Stimulated activated CD4-positive, alpha-beta T cell treated with anti-CD3 and anti-CD28 coated beads, Interleukin-12 subunit alpha, Interleukin-12 subunit beta, amount 100 ng/mL, for 4 hours (primary cell): Measurements from ENCODE around the gene DACT2.
"Not testable (repeated sequence)": the region's sequence is repeated elsewhere in the genome, so short reads cannot be mapped to it uniquely, and the experiment has no call there.

Experiments used
- DNase-seq: peaks from one replicate; pipeline ENCODE4 v3.0.0-alpha.2; 2020

Gene DACT2, protein sequence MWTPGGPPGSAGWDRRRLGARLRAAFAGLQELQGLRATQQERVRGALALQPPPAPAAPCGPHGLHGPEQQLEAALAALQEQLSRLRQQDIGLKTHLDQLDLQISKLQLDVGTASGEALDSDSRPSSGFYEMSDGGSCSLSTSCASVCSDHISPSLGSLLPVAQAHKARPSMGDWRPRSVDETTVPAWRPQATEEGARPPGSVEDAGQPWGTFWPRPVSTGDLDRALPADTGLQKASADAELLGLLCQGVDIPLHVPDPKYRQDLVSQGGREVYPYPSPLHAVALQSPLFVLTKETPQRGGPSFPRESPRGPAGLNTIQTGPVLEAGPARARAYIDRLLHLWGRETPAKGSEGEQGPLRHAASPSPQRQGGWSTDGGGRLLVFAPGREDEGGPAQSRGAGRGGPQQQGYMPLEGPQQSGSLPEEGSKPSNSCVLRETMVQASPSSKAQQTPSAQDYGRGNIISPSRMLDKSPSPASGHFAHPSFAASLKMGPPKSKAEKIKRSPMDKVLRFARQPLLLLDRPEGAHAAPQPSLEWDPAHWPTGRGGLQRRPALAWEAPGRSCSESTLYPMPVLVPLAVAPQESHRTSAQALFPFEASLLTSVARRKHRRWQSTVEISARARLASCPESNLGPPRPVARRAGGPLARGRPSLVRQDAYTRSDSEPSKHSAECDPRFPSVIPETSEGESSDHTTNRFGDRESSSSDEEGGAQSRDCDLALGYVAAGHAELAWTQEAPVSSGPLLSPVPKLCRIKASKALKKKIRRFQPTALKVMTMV

GRCh38 chr6:168319279-168320111 lies at the start of gene DACT2:
Gene DACT2, minus strand, starts transcription at chr6:168319777. Its CDS starts 144 bp downstream, at chr6:168319633.
- DNase-seq = no peak

DNA sequence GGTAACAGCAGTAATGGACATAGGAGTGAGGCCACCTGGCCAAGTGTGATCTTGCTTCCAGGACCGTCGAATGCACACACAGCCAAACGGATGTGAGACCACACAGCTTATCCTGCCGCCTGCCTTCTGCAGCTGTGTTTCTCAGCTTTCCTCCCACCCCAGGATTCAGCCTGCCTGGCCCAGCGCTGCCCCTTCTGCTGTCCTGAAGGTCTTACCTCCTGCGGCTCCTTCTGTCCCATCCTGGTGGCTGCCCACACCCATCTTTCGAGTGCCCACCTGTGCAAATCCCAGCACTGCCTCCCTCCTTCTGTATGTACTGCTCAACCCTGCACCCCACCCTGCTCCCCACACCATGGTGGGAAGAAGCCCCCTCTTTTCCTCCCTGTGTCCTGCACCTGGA lies 49.4 kb upstream of the DACT2 start:
- DNase-seq = no peak

DNA sequence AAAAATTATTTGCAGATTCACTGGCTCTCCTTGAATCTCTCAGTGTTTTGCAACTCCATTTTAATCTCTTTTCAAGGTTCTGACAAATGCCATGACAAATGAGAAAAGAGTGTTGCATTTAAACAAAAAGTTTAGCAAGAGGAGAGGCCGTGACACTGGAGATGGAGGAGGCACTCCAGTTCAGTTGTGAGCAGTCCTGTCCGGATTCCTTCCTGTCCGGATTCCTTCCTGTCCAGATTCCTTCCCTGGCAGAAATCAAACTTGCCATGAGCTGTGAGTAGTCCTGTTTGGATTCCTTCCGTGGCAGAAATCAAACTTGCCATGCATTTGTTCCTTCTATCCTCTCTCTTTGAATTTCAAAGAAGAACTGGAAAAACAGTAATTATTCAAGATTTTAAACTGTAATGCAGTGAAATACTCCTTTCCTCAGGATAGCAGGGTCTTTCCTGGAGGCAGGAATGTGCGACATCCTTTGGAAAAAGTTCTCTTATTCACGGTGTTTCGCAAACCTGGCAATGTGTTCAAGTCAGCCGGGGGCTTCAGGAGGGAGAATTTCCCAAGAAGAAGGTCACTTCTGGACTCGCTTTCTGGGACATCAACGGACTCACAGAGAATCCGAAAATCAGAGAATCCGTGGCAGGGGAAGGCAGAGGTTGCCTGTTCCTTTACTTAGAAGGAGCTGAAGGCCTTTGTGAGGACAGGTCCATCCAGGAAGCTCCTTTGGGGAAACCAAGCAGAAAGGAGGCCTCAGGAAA lies 48.7 kb upstream of the DACT2 start:
- DNase-seq = no peak

DNA sequence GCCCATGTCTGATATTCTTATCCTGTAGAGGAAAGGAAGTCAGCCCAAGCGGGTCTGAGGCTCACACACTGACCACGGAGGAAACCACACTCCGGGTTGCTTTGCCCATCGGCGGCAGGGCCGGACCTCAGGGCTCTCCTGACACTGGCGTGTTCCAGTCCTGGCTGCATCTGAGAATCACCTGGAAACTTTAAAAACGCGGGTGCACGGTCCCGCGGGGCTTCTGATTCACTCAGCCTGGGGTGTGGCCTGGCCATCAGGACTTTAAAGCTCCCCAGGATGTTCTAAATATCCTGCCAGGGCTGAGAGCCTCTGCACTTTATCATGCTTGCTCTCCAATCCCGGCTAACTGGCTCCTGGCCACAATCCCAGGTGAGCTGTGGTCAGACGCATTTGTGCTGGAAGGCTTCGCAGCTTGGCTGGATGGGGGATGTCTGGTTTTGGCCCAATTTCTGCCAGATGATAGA lies 47.7 kb upstream of the DACT2 start:
- no peak for DNase-seq

GRCh38 chr6:168366473-168366872 lies 46.9 kb upstream of the DACT2 start:
- DNase-seq = no peak

DNA sequence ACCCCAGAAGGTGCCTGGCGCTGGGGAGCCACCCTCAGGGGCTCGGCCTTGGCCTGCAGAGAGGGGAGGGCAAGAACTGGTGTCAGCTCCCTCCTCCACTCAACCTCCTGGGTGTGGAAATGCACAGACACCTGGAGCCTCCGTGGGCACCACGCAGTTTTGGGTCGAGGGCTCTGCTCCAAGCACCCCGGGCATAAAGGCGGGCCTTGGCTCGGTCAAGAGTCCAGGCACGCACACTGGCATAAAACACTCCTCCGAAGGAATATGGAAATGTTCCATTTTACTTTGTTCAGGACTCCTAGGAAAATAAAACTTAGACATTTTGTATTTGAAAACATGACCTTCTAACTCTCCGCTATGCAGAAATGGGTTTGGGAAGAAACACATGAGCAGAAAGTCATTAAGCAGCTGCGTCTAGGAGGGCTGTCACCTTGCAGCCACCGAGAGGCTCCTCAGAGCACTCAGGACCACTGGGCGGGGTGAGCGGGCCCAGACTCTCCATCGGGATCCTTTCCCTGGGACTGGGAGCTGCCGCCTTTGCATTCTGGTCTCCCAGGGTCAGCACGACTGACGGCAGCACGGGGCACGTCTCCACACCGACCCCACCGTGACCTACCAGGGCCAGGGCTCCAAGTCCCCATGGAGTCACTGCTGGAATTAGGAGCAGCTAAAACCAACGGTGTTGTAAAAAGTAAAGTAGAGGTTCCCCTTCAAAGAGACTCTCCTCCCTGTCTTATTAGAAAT lies 46.0 kb upstream of the DACT2 start:
- no peak for DNase-seq

DNA sequence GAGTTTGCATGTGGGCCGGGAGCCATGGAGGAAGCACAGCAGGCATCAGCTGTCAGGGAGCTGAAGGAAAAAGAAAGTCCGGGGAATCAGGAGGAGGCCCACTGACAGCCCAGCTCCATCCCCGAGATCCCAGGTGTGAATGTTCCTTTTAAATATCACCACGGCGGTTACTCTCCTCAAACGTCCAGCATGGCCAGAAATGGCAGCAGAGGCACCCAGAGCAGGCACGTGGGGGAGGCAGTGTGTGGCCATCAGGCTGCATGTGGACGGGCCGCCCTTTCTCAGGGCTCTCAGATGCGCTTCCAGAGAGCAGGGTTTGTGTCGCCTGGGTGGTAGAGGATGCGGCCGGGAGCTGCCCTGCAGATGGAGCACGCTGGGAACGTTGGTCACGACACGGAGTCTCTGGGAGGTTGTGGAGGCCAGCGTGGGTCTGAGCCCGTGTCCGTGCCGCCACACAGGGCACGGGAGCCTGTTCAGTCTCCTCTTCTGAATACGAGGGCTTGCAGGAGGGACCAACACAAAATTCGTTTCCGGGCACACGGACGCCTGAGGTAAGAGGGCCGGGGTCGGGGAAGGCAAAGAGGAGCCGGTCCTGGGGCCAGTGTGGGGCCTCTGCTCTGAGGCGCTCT lies 45.3 kb upstream of the DACT2 start:
- DNase-seq = no peak

GRCh38 chr6:168363811-168364792 lies 44.5 kb upstream of the DACT2 start:
- no peak for DNase-seq

GRCh38 chr6:168363302-168363701 lies 43.7 kb upstream of the DACT2 start:
- DNase-seq = no peak

GRCh38 chr6:168362276-168362990 lies 42.9 kb upstream of the DACT2 start:
- DNase-seq = no peak

DNA sequence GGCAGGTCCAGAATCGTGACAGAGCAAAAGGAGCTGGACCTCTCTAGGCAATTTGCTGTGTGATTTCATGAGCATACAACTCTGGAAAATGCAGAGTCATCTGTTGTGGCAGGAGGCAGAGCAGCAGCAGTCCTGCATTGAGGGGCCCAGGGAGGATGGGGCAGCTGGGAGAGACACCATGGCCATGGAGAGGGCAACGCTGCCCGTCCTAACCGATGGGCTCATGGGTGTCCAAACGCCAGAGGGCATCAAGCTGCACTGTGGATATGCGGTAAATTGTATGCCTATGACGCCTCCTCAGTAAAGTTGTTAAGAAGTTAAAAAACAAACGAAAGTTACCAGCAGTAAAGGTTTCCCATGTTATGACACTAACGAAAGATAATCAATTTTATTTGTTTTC lies 42.2 kb upstream of the DACT2 start:
- no peak for DNase-seq

DNA sequence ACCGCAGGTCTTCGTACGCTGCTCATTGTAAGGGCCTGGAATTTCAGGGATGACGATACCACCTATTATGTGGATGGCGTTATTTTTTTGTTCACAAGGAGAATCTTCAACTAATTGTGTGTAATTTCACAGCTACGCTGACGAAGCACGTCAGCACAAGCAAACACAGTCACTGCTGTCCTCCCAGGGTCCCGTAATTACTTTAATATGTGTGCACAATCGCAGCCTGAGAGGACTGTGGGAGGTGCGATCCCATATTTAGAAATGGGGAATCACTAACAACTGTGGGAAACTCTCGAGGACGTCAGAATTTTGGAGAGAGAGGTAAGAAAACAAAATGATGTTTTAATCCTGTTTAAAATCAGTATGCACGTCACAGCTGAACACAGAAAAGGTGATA lies 40.2 kb upstream of the DACT2 start:
- DNase-seq = no peak

DNA sequence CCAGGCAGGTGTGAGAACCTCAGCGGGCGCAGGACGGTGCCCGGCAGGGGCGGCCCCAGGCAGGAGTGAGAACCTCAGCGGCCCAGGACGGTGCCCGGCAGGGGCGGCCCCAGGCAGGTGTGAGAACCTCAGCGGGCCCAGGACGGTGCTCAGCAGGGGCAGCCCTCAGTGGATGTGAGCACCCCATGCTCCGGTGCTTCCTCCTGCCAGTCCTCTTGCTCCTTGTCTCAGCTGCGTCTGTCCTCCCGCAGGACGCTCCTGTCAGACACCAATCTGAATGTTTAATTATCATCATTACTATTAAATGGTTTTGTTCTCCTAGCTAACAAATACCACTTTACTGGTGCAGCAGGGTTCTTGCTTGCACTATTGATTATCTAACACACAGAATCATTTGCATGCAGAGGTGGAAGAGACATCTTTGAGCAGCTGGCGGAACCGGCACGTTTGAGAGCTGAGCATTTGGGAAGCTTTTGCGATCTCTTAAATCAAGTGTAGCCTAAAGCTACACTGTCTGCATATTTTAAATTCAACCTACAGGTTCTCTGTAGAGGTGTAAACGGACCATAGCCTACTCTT lies 39.4 kb upstream of the DACT2 start:
- DNase-seq = no peak

GRCh38 chr6:168356872-168357271 lies 37.3 kb upstream of the DACT2 start:
- DNase-seq = not testable (repeated sequence)

DNA sequence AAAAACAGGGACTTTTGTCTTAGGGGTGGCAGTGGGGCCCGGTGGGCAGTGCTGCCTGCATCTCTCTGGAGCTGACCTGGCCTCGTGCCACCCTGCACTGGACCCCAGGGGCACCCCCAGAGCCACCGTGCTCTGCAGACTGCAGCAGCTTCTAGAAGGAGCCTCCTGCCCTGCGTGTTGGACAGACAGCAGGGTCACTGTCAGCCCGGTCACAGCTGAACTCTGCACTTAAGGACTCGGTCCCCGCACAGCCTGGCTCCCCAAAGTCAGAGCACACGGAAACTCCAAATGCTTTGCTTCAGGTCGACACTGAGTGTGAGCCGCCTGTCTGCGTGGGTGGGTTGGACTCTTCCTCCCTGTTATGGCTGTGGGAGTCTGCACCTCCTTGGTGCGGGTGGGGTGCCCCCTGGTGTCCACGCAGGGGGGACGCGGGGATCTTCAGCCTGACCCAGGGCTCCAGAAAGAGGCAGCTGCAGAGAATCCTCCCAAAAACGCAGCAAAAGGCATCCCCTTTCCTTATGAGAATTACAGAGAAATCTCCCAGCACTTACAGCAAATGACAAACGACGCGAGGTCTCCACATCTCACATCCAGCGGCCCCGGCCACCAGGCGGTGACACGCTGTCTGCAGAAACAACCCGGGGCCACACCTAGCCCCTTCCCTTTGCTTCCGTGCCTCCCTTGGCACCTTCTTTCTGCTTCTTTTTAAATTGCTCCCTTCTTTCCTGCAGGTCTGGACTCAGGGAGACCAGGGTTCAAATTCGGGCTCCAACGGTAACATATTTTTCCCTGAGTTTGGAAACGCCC lies 36.3 kb upstream of the DACT2 start:
- DNase-seq = no peak

- no peak for DNase-seq
Observed at GRCh38 chr6:168354338-168354737, 34.8 kb upstream of the DACT2 start.

DNA sequence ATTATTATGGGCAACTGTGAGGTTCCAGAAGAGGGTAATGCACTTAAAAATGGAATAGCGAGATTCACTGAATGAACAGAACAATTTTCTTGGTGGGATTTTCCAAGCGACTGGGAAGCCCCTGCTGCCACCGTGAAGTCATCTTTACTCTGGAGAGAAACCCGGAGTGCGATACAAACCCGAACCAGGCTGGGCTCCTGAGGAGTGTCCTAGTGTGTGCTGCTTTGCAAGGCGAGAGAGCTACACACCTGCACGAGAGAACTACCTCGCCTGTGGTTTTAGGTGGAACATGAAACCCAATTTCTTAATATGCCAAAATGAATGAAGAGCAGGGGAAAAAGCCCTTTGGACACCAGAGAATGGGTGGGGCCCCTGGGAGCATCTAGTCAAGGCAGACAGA lies 33.5 kb upstream of the DACT2 start:
- DNase-seq = no peak

- DNase-seq = no peak
Observed at GRCh38 chr6:168352096-168352495, 32.5 kb upstream of the DACT2 start.
